Ectodermal cell (in vitro differentiated cells): ENCODE measurements around the gene DIAPH2.

Experiments
- H3K27ac ChIP-seq: 2 replicates; pipeline ENCODE4 v1.7.0; 2013; ENCODE audit warnings: mild to moderate bottlenecking, low read depth, low read length; ENCODE audit not compliant: insufficient read depth, poor library complexity, severe bottlenecking
- H3K27me3 ChIP-seq: 2 replicates; pipeline ENCODE4 v1.7.0; 2013; ENCODE audit warnings: mild to moderate bottlenecking, low read length; ENCODE audit not compliant: insufficient read depth, control insufficient read depth, poor library complexity, severe bottlenecking
- H3K36me3 ChIP-seq: one replicate; pipeline ENCODE4 v1.7.0; 2013; ENCODE audit warnings: low read length; ENCODE audit not compliant: control insufficient read depth, insufficient read depth
- H3K4me1 ChIP-seq: one replicate; pipeline ENCODE4 v1.7.0; 2013; ENCODE audit warnings: low read length; ENCODE audit not compliant: control insufficient read depth, insufficient read depth
- H3K4me3 ChIP-seq: 2 replicates; pipeline ENCODE4 v1.7.0; 2013; ENCODE audit warnings: low read depth, low read length, control low read depth; ENCODE audit not compliant: insufficient read depth
- H3K9me3 ChIP-seq: 2 replicates; pipeline ENCODE4 v1.7.0; 2013; ENCODE audit warnings: mild to moderate bottlenecking, low read length, moderate library complexity; ENCODE audit not compliant: control insufficient read depth
- WGBS, 2 experiments: methylation state at CpG; one replicate each; pipeline ENCODE4 v1.1.7; 2013; ENCODE audit warnings: missing lambda C conversion rate in 2 of 2; 5-methylcytosine and 5-hydroxymethylcytosine counted together

DIAPH2 gene

GRCh38 chrX:97494756-97495372, 810.2 kb downstream of the DIAPH2 start:
- no peaks in the 10 kb centered on the region for H3K4me1 ChIP-seq
- no peaks in the 10 kb centered on the region for H3K27me3 ChIP-seq
- 84 to 88% methylated on average over 1 of the region's 1 CpG for WGBS, 2 experiments
- H3K27ac ChIP-seq, result no peak overlapping the region
- no peak overlapping the region for H3K4me3 ChIP-seq
- no peaks in the 10 kb centered on the region for H3K9me3 ChIP-seq
- no peaks in the 10 kb centered on the region for H3K36me3 ChIP-seq

- Histone ChIP-seq H3K36me3 (no peaks in the 10 kb centered on the region), H3K9me3 (no peaks in the 10 kb centered on the region), H3K27ac (no peak overlapping the region), H3K4me3 (no peak overlapping the region), H3K4me1 (no peaks in the 10 kb centered on the region), H3K27me3 (no peaks in the 10 kb centered on the region)
- 93% methylated on average over 2 of the region's 2 CpGs; no CpG with 5 or more reads in 1 of the 2 experiments for WGBS, 2 experiments
Measured at GRCh38 chrX:97498093-97498492, 813.5 kb downstream of the DIAPH2 start.

- Histone ChIP-seq H3K36me3 (no peaks in the 10 kb centered on the region), H3K9me3 (no peaks in the 10 kb centered on the region), H3K27me3 (no peaks in the 10 kb centered on the region), H3K4me1 (no peaks in the 10 kb centered on the region), H3K4me3 (no peak overlapping the region), H3K27ac (no peak overlapping the region)
Measured at GRCh38 chrX:97504431-97504830, 819.8 kb downstream of the DIAPH2 start.

DNA sequence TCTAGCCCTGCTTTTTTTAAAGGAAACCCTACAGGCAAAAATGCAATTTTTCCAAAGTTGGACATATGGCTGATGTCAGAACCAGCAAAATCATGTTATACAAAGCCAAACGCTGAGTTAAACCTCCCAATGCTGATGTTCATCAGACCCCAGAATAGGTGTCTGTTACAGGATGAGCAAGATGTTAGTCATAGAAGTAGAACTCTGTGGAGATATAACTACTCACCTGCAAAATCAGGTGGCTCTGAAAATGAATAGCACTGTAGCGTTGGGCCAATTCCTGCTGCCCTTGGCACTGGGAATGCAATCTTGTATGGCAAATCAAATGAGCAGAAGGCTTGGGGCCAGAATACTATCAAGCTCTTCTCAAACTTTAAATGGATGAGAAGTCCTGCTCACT, 833.1 kb downstream of the DIAPH2 start:
- WGBS, 2 experiments, result 94 to 95% methylated on average over 2 of the region's 2 CpGs

GRCh38 chrX:97522307-97522706, 837.7 kb downstream of the DIAPH2 start:
- H3K27me3 ChIP-seq, result no peaks in the 10 kb centered on the region
- H3K36me3 ChIP-seq, result no peaks in the 10 kb centered on the region
- H3K4me1 ChIP-seq, result peaks cover 8% of the 10 kb centered on the region
- H3K27ac ChIP-seq, result no peak overlapping the region
- H3K4me3 ChIP-seq, result no peak overlapping the region
- H3K9me3 ChIP-seq, result no peaks in the 10 kb centered on the region
- 97% methylated on average over 2 of the region's 2 CpGs for WGBS, 2 experiments

More for the DNA sequence above, 833.1 kb downstream of the DIAPH2 start:
- no peaks in the 10 kb centered on the region for H3K36me3 ChIP-seq
- no peaks in the 10 kb centered on the region for H3K27me3 ChIP-seq
- no peak overlapping the region for H3K27ac ChIP-seq
- H3K4me3 ChIP-seq, result no peak overlapping the region
- no peaks in the 10 kb centered on the region for H3K4me1 ChIP-seq
- no peaks in the 10 kb centered on the region for H3K9me3 ChIP-seq

- 98 to 100% methylated on average over 2 of the region's 2 CpGs for WGBS, 2 experiments
- H3K27ac ChIP-seq, result no peak overlapping the region
Measured at GRCh38 chrX:97524340-97524739, 839.7 kb downstream of the DIAPH2 start.

DNA sequence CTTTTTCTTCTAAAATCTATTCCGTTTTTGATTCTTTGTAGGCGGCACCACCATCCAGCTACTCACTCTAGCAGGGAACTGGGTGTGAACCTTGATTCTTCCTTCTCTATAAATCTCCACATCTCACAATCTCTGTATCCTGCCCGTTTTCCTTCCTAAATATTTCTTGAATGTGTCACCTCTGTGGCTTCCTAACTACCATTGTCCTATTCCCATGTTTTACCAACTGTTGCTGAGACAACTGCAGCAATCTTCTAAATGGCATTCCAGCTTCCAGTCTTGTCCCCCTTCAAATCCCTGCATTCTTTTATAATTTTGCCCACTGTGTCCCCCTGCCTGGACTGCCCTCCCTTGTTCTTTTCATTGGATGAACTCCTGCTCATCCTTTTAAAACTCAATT, 840.4 kb downstream of the DIAPH2 start:
- H3K27ac ChIP-seq, result peak overlapping the region; percentile 50
- WGBS, 2 experiments, result 69 to 81% methylated on average over 3 of the region's 3 CpGs
- H3K9me3 ChIP-seq, result no peaks in the 10 kb centered on the region
- no peaks in the 10 kb centered on the region for H3K36me3 ChIP-seq
- H3K4me1 ChIP-seq, result peaks cover 8% of the 10 kb centered on the region
- H3K4me3 ChIP-seq, result no peak overlapping the region
- no peaks in the 10 kb centered on the region for H3K27me3 ChIP-seq

More at GRCh38 chrX:97524340-97524739, 839.7 kb downstream of the DIAPH2 start:
- Histone ChIP-seq H3K4me3 (no peak overlapping the region), H3K27me3 (no peaks in the 10 kb centered on the region), H3K36me3 (no peaks in the 10 kb centered on the region), H3K9me3 (no peaks in the 10 kb centered on the region), H3K4me1 (peaks cover 8% of the 10 kb centered on the region)

GRCh38 chrX:97525981-97526380, 841.3 kb downstream of the DIAPH2 start:
- Histone ChIP-seq H3K4me1 (peaks cover 8% of the 10 kb centered on the region), H3K27ac (no peak overlapping the region), H3K36me3 (no peaks in the 10 kb centered on the region), H3K9me3 (no peaks in the 10 kb centered on the region), H3K4me3 (no peak overlapping the region), H3K27me3 (no peaks in the 10 kb centered on the region)
- 100% methylated on average over 2 of the region's 3 CpGs for WGBS, 2 experiments

DNA sequence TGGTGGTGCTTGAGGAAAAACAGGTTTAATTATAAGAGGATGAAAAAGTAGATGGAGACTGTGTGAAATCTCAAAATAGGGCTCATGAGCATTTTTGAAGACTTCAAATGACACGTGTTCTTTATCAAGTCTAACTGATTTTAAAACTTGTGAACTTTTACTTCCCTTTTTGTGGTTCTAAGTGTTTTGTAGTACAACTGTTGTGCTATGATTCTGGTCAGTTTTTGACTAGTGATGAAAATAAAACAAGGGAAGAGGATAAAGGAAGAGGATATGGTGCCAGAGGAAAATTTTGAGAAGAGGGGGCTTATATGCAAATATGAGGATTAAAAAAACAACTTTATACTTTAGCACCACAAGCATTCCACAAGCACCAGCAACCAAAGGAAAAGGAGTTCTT, 843.1 kb downstream of the DIAPH2 start:
- Histone ChIP-seq H3K4me1 (peaks cover 8% of the 10 kb centered on the region), H3K27ac (no peak overlapping the region), H3K4me3 (no peak overlapping the region), H3K9me3 (no peaks in the 10 kb centered on the region), H3K36me3 (no peaks in the 10 kb centered on the region), H3K27me3 (no peaks in the 10 kb centered on the region)
- 86 to 88% methylated on average over 1 of the region's 1 CpG for WGBS, 2 experiments

GRCh38 chrX:97529536-97530200, 845.0 kb downstream of the DIAPH2 start:
- Histone ChIP-seq H3K27me3 (no peaks in the 10 kb centered on the region), H3K4me1 (peaks cover 5% of the 10 kb centered on the region), H3K27ac (no peak overlapping the region), H3K4me3 (no peak overlapping the region), H3K36me3 (no peaks in the 10 kb centered on the region), H3K9me3 (no peaks in the 10 kb centered on the region)
- WGBS, 2 experiments, result no CpG with 5 or more reads among the region's 1 CpG
